D341Med (cell line): ENCODE data around the gene PURB.
"Not testable (repeated sequence)": the region's sequence is repeated elsewhere in the genome, so short reads cannot be mapped to it uniquely, and the experiment has no call there.

Source experiments
- DNase-seq: peaks from one replicate; pipeline ENCODE4 v3.0.0; 2012; ENCODE audit warnings: low spot score

PURB gene

GRCh38 chr7:44885394-44886317, at the start of gene PURB:
TSS of gene PURB (minus strand) at chr7:44885530. CDS start at chr7:44885348, 182 bp downstream.
- DNase-seq, result peak; percentile 98

- DNase-seq, result no peak
These were observed 49.7 kb upstream of the PURB start for GRCh38 chr7:44935016-44935415.

GRCh38 chr7:44934510-44934909, 49.2 kb upstream of the PURB start:
- DNase-seq, result not testable (repeated sequence)

GRCh38 chr7:44930921-44931320, 45.6 kb upstream of the PURB start:
- no peak for DNase-seq

GRCh38 chr7:44922351-44922694, 37.0 kb upstream of the PURB start:
- no peak for DNase-seq

DNA sequence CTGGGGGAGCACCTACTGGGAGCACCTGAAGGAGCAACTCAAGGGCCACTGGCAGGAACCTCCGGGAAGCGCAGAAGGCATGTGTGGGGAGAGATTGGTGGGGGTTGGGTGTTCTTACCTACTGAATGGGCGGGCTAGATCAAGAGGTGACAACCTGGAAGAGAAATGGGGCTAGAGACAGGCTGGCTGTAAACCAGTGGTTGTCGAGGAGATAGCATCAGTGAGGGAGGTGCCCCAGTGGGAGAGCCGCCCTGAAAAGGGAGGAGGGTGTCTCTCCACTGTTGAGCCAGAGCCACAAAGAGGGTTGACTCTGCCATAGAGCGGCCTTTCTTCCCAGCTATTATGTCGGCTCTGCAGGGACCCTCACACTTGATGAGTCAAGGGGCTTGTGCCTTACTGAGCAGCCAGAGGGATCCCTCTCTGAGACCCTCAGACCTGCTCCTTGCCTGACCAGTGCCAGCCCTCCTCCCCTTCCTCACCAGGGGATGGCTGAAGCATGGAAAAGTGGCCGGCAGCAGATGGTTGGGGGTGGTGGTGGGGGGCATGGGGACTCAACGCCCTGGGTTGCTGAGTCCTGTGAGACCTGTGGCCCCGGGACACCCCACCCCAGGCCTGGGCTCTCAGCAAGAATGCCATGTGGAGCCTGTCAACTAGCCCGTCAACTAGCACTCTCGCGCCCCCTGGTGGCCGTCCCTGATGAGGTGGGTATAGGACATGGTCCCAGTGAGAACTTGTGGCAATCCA, 36.4 kb upstream of the PURB start:
- DNase-seq, result peak; percentile 88

DNA sequence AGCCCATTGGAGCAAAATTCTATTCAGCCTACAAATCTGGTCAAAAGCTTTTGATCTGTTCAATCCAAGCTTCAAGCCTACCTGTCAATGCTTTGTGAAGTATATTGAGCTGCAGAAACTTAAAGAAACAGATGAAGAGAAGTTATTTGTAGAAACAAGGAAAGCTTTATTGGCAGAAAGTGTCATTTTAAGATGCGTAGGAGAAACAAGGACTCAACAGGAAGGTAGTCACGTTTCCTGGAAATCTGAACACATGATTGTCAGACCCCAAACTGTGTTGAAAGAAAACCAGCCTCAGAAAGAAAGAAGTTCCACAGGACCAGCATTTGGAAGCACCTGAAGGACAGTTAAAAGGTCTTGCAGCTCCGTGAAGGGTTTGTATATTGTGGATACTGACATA, 34.8 kb upstream of the PURB start:
- DNase-seq, result no peak

DNA sequence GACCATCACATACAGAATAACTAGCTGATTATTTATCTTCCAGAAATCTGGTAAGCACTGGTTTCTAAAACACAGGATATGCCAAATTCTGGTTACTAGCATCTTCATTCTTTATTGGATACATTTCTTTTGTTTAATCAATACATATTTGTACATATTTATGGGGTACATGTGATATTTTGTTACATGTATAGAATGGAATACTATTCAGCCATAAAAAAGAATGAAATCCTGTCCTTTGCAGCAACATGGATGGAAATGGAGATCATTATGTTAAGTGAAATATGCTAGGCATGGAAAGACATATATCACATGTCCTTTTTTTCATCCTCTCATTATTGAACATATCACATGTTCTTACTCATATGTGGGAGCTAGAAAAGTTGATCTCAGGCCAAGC, 32.7 kb upstream of the PURB start:
- DNase-seq, result no peak

DNA sequence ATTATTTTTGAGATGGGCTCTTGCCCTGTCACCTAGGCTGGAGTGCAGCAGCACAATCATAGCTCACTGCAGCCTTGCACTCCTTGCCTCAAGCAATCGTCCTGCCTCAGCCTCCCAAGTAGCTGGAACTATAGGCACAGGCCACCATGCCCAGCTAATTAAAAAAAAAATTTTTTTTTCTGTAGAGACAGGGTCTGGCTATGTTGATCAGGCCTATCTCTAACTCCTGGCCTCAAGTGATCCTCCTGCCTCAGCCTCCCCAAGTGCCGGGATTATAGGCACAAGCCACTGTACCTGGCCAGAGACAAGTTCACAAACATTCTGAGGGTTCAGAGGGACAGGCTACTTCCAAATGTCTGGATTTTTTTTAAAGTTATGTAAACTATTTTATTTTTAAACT, 32.1 kb upstream of the PURB start:
- DNase-seq, result no peak

GRCh38 chr7:44914992-44915607, 29.8 kb upstream of the PURB start:
- no peak for DNase-seq

GRCh38 chr7:44912775-44913347, 27.5 kb upstream of the PURB start:
- DNase-seq, result no peak

DNA sequence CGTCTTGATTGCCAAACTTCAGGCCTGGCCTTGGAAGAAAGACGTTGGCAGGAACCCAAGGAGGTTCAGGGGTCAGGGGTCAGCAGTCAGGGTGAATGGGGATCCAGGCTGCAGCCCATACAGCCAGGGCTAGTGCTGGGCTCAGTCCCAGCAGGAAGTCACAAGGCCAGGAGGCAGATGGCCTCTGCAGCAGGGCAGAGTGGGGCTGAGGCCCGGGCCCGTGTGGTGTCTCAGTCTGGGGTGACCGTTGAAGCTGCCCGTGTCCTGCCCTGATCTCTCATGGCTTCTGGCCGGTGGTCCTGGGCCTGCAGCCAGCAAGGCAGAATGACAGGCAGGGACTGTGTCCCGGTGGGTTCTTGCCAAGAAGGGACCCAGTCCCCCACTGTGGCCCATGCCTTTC, 26.6 kb upstream of the PURB start:
- no peak for DNase-seq

GRCh38 chr7:44909596-44910389, 24.5 kb upstream of the PURB start:
- DNase-seq, result no peak

DNA sequence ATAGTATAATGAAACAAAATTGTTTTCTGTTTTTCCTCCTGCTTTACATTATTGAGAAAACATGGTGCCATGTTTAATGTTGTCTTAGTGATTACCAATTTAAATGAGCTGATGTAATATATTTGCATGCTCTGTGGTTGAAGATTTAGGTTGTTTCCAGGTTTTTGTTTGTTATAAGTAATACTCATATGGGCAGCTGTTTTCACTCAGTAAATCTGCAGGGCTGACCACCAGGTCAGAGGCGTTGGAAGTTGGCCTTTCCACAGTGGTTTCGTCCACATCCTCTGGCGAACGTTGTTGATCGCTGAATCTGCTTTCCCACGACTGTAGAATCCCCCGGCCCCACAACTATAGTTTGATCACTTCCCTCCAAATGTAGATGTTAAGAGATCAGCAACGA, 21.6 kb upstream of the PURB start:
- no peak for DNase-seq

GRCh38 chr7:44905002-44905635, 19.8 kb upstream of the PURB start:
- no peak for DNase-seq

DNA sequence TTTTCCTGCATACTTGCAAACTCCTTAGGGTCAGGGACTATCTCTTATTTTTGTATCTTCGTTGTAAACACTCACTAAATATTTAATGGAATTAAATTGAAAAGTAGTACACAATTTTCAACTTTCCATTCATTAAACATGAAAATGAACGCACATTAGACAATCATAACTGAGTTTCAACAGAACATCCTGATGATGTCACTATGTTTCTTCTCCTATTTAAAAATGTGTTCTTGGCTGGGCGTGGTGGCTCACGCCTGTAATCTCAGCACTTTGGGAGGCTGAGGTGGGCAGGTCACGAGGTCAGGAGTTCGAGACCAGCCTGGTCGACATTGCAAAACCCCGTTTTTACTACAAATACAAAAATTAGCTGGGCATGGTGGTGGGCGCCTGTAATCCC, 14.1 kb upstream of the PURB start:
- DNase-seq, result no peak

DNA sequence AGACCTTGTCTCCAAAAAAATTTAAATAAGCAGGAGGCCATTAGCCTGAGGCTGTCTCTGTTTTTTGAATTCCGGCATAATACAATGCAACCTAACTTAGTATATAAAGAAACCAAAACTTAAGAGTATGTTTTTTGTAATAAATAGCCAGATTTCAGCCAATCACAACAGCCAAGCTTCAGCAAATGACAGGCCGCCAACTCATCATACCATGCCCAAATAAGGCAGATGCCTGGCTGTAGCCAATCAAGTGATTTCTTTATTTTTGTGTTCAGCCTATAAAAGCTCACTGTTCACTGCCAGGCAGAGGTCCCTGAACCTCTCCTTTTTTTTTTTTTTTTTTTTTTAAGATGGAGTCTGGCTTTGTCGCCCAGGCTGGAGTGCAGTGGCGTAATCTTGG, 12.7 kb upstream of the PURB start:
- DNase-seq, result no peak

- no peak for DNase-seq
These were observed 12.0 kb upstream of the PURB start for GRCh38 chr7:44897309-44897708.

- DNase-seq, result no peak
These were observed 9.7 kb upstream of the PURB start for GRCh38 chr7:44894888-44895580.

DNA sequence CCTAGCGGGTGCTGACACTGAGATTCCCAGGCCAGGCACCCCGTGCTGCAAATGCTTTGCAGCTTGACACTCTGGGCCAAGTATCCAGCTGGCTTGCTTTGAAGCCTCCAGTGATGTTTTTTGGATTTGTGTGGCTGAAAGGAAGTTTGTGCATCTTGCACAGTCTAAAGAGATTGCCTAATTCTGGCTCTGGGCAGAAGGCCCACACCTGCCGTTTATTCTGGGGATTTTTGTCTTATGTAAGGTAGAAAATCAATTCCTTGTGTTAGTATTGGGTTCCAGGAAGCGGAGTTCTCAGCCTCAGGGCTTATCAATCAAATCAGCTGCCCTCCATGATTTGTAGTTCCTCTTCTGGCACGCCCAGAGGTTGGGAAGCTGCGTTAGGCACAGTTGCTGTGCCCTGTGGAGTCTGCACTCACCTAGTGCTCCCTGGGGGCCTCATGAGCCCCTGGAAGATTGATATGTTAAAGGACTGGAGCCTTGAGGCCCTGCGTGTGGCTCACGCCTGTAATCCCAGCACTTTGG, 8.4 kb upstream of the PURB start:
- DNase-seq, result no peak
